ENCODE results near the gene DMD.
"Not testable (repeated sequence)": the region's sequence is repeated elsewhere in the genome, so short reads cannot be mapped to it uniquely, and the experiment has no call there.

DMD gene

GRCh38 chrX:32448945-32449344, 762.4 kb downstream of the DMD start:
- DNase-seq = no peak

DNA sequence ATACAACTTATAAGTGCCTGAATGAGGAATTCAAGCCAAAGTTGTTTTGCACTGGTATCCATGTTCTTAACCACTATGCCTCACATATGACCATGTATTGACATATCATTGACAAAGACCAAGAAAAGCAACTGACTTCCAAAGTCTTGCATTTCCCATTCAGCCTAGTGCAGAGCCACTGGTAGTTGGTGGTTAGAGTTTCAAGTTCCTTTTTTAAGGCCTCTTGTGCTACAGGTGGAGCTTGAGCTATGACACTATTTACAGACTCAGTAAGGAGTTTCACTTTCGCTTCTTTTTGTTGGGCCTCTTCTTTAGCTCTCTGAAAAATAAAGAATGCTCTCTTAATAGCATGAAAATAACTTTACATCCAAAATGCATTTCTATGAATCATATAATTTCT, 763.0 kb downstream of the DMD start:
- DNase-seq = no peak

DNA sequence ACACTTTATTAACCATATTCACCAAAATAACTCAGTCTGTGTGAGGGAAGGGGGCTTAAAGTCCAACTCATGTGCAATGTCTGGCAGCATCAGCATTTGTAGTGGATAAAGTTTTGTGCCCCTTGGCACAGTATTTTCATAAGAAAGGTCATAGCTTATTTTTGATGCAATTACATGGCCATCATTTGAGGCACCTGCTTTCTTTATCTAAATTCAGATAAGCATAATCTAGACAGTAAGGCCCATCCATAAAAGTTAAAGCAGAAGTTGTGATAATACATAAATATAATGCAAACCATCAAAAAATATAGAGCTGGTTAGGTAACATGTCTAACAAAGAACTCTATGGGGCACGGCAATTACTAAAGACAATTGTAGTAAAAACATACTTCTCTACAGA, 763.7 kb downstream of the DMD start:
- DNase-seq = no peak

- no peak for DNase-seq
Observed at GRCh38 chrX:32443841-32444240, 767.5 kb downstream of the DMD start.

DNA sequence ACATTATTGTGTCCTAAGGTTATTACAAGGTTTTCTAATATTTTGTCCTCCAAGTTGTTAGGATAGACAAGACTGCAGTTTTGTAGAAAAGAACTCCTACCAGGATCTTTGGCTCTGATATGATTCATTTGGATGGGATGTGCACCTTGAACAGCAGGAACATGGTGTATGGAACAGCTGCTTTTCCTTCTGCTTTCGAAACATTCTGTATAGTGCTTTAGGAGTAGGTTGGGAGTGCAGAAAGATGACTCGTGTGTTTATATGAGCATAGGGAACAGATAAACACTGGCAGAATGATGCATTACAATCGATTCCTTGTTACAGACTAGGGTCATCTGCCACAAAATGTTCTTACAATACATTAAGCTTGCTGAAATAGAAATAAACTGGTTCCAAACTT, 790.1 kb downstream of the DMD start:
- DNase-seq = no peak

DNA sequence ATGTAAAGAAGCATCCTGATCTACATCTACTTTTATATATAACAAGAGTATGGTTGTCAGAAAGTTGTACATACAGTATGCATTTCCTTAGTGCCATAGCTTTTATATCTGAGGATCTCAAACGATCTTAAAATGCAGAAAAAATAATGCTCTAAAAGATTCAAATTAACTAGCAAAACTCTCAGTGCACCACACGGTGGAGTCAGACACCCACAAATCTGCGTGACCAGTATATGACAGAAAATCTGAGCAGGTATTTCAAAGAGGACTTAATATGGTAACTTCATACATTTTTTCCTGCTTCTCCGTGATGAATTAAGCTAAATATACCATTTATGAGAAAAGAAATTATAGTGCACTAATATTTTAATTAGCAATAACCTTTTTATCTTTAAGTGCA, 803.0 kb downstream of the DMD start:
- peak in 1 of 2 donors; percentile 0 for DNase-seq

- no peak for DNase-seq
Observed at GRCh38 chrX:32397562-32398216, 813.7 kb downstream of the DMD start.

DNA sequence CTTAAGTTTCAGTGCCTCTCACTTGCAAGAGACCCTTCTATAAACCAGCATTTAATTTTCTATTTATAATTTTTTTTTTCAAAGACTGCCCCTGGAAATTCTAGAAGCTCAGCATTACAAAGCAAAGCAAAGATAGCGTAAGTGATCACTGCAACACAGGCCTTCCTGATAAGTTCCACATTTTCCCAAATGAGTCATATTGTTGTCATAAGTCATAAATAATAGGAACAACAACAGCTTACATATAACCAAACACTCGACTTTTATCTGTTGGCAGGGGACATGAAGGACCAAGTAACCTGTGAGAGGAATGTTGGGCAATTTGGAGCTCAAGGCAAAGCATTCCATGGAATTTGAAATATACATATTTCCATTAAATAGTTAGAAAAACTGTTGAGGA, 815.5 kb downstream of the DMD start:
- DNase-seq = no peak

DNA sequence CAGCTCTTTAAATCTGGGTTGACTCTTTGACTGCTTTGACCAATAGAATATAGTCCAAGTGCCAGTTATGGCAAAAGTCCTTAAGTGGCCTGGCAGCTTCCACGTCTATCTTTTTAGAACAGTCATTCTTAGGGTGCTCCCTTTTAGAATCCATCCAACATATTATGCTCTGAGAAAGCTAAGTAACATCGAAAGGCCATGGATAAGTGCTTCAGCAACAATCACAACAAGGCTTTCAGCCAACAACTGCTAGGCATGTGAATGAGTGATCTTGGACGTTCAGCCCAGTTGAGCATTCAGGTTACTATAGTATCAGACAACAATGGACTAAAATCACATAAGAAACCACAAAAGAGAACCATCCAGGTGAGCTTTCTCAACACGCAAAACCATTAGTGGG, 818.7 kb downstream of the DMD start:
- DNase-seq = no peak

GRCh38 chrX:32370456-32371205, 840.7 kb downstream of the DMD start:
- DNase-seq = no peak

DNA sequence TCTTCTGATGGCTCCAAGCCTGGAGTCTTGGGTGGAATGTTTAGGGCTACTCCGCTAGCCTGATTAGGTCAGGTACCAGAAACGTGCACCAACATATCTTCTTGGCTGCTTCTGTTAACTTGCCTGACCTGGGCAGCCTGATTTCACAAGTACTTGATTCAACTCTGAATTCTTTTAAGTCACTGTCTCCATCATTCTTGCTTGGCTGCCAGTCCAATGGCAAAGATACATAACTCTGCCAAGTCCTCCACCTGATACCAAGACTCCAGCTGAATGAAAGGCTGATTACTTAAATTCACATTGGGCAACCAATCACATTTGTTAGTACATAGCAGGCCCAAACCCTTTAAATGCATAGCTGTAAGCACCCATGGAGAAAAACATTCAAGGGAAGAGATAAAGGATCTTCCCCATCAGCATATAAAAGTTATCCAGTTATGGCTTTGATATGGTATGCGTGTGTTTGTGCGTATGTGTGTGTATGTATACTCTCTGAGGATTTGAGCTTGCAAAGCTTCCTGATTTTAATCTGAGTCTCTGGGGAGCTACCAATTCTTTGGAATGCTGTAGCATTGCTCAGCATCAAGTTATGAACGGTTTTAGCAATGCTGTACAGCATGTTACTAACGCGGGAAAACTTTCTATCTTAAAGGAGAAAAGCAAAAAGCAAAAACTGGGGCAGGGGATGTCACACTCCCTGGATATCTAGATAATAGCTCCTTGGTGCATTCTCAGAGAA, 917.2 kb downstream of the DMD start:
- DNase-seq = no peak

DNA sequence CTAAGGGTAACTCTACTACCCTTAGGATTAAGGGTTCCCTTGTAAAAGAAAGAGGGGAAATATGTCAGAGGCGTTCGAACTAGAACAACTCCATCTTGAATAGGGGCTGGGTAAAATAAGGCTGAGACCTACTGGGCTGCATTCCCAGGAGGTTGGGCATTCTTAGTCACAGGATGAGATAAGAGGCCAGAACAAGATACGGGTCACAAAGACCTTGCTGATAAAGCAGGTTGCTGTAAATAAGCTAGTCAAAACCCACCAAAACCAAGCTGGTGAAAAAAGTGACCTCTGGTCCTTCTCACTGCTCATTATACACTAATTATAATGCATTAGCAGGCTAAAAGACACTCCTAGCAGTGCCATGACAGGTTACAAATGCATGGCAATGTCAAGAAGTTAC, 922.0 kb downstream of the DMD start:
- no peak for DNase-seq

DNA sequence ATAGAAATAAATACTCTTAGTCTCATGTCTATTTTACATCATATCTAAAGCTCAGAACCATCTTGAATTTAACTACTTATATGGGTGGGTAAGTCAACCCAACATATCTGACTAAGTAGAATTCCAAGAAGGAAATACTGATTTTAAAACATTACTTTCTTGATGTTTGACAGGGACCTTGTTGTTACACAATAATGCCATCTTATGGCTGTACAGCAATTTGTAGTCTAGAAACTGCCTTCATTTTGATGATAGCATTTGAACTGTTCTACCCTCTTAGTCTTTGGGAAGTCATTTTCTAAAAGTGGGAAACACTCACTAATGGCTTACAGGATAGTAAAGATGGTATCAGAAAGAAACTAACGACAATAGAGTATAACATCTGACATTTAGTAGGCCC, 929.5 kb downstream of the DMD start:
- no peak for DNase-seq

- DNase-seq = no peak
Observed at GRCh38 chrX:32280921-32281320, 930.4 kb downstream of the DMD start.

GRCh38 chrX:32280489-32280888, 930.9 kb downstream of the DMD start:
- no peak for DNase-seq

GRCh38 chrX:32276153-32276552, 935.2 kb downstream of the DMD start:
- DNase-seq = no peak

GRCh38 chrX:32269866-32270265, 941.5 kb downstream of the DMD start:
- no peak for DNase-seq

DNA sequence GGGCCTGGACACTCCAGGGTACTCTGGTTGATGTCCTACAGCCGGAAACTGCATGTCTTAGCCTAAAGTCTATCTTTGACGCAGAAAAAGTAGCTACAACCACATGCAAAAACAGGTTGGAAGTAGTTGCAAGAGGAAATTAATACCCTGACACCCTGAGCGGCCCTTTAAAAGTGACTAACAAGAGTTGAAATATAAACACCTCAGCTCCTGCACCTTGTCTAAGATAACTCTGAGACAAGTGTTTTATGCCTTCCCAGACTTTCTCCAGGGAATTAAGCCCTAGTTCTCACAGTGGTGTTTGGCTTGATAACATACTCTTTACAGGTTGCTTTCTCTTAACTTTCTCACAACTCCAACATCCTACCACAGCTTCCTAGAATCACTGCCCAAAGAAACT, 943.1 kb downstream of the DMD start:
- DNase-seq = no peak

GRCh38 chrX:32267796-32268195, 943.6 kb downstream of the DMD start:
- DNase-seq = no peak

GRCh38 chrX:32246675-32247074, 964.7 kb downstream of the DMD start:
- not testable (repeated sequence) for DNase-seq

DNA sequence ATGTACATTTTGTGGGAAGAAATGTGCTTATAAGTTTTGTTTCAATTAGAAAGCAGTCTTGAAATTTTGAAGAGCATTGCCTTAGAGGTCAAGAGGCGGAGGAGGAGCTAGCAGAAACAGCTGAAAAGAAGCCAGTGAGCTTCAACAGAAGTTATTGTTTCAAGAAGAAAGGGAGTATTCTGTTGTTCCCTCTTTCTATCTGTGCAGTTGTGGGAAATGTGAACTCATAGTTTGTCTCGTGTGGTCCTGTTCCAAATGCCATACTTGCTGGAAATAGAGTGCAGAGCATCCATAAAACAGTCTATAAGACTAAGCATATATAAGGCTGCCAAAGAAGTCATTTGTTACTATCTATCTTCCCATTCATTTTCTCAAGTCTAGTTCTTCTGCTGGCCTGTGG, 1015.7 kb downstream of the DMD start:
- DNase-seq = no peak

DNA sequence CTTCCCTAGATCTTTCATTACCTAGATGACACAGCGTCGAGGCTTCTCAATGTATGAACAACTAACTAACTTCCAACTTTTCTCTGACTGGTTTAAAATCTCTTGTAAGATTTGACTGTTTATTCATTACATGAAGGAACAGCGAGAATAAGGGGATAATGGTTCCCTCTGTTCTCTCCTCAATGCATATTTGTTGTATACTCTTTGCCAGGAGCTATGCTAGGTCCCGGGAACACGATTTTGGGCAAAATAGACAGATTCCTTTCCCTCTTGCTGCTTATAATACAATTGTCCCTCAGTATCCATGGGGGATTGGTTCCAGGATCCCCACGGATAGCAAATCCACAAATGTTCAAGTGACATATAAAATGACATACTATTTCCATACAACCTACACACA, 1020.0 kb downstream of the DMD start:
- no peak for DNase-seq

- no peak for DNase-seq
Observed at GRCh38 chrX:32185160-32185559, 1026.2 kb downstream of the DMD start.

DNA sequence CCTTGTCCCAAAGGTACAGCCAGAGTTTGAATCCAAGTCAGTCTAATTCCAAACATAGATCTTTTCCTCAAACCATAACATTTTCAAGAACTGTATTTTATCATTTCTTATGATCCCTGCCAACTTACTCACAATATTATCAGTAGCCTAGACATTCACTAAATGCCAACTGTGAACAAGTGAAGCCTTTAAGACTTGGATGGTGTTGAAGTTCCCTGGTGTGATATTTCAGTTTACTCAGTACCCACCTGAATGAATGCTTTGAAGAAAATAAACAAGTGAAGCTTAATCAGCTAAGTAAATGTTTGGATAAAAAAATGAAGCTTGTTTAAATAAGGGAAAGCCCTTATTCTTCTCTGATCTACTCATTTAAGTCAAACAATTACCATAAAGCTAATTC, 1028.3 kb downstream of the DMD start:
- DNase-seq = no peak

Measured in stimulated activated CD4-positive, alpha-beta T cell treated with anti-CD3 and anti-CD28 coated beads, Interleukin-2, amount 100 ng/mL, for 24 hours (primary cell).